Aortic smooth muscle cell (primary cell): ENCODE results near the gene LBX1. TPM values are rescaled to one million over a fixed set of nuclear protein-coding genes. Genes with fewer than 3 reads are reported as not detected.

ENCODE experiments used
- total RNA-seq: library from RNA; depleted of rRNA; stranded (reverse); fragments of >200 nt; gene quantifications from 2 replicates; pipeline ENCODE4 v1.2.3, GENCODE V29; 2014

Gene LBX1
- total RNA-seq = not detected in 2 replicates

GRCh38 chr10:101229266-101230182 lies at the start of gene LBX1:
Gene LBX1 (minus strand): TSS chr10:101229463. CDS start chr10:101228815, 648 bp downstream.

Other genes starting within 250 kb of the LBX1 start
- gene MRPL43, start 242.0 kb downstream of the LBX1 start, total RNA-seq = 48.4 and 62.6 TPM in 2 replicates
- gene TWNK, start 241.9 kb downstream of the LBX1 start, total RNA-seq = 3.3 and 5.7 TPM in 2 replicates
- gene LZTS2, start 229.7 kb downstream of the LBX1 start, total RNA-seq = 65.0 and 82.7 TPM in 2 replicates
- gene PDZD7, start 198.3 kb downstream of the LBX1 start, total RNA-seq = 3.3 and 3.4 TPM in 2 replicates
- gene SFXN3, start 198.2 kb downstream of the LBX1 start, total RNA-seq = 86.0 and 107 TPM in 2 replicates
- gene KAZALD1, start 167.5 kb downstream of the LBX1 start, total RNA-seq = 78.5 and 101 TPM in 2 replicates
- gene TLX1, start 98.2 kb downstream of the LBX1 start, total RNA-seq = not detected in 2 replicates
- gene BTRC, start 124.7 kb upstream of the LBX1 start, total RNA-seq = 8.9 and 11.8 TPM in 2 replicates